Stimulated activated CD4-positive, alpha-beta T cell treated with anti-CD3 and anti-CD28 coated beads, Interleukin-1b, Interleukin-23, amount 100 ng/mL, for 48 hours (primary cell): ENCODE data around the gene NEUROD2.

Experiments
- DNase-seq: peaks from one replicate; pipeline ENCODE4 v3.0.0-alpha.2; 2020

Gene NEUROD2

GRCh38 chr17:39607851-39608130, at the start of gene NEUROD2:
NEUROD2 (minus strand) TSS chr17:39607920; CDS start chr17:39606599, 1,321 bp downstream.
- no peak for DNase-seq

- no peak for DNase-seq
Measured at GRCh38 chr17:39655105-39655504, 47.4 kb upstream of the NEUROD2 start.

DNA sequence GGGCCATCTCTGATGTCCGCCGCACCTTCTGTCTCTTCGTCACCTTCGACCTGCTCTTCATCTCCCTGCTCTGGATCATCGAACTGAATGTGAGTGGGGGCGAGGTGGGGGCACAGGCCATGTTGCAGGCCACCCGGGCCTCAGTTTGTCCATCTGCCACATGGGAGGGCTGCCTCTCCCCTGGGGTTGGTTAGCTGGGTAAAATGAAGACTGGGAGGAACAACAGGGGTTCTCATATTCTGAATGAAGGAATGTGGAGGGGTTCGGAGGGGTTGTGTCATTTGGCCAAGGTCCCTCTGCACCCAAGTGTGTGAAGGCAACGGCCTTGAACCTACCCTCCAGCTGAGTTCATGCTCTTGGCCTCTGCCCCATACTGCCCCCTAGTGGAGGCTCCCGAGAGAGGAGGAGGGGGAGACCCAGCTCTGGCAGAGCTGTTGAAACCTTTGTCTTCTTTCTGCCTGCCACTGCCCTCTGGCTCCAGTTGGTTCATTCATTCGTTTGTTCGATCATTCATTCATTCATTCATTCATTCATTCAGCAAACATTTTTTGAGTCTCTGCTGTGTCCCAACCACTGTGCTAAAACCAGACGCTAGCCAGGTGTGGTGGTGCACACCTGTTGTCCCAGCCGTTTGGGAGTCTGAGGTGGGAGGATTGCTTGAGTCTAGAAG, 46.1 kb upstream of the NEUROD2 start:
- DNase-seq: peak; percentile 83

DNA sequence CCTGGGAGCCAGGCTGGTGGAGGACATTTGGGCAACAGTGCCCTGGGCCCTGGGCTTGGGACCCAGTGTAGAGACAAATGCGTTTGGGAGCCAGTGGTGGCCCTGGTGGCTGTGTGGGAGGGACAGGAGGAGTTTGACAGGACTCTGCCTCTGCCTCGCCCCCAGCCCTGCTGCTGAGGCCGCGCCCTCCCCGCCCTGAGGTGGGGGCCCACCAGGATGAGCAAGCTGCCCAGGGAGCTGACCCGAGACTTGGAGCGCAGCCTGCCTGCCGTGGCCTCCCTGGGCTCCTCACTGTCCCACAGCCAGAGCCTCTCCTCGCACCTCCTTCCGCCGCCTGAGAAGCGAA, 45.6 kb upstream of the NEUROD2 start:
- no peak for DNase-seq

DNA sequence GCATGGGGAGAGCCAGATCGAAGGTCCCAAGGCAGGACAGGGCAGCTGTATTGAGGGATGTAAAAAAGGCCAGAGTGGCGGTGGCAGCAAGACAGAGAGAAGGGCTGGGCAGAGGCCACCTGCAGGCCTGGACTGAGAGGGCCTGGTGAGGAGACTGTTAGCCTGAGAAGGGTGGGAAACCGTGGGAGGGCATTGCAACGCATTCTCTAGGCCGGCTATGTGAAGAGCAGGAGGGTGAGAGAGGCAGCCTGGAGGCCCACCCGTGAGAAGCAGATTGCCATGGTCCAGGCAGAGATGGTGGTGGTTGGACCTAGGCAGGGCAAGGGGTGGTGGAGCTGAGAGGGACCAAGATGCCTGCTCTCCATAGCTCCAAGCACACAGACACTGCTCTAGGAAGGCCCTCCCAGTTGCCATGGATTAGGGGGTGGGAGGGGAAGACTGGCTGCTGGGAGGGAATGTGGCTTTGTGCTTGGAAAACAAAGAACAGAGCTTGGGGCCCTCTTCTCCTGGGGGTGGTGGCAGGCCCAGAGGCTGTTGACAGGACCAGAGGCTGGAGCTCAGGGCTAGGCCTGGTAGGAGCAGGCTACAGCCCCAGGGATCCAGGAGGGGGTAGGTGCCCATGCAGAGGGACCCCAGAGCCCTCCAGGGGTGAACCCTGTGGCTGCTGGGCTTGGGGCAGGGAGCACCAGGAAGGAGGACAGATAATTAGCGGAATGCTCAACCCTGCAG, 45.0 kb upstream of the NEUROD2 start:
- no peak for DNase-seq

DNA sequence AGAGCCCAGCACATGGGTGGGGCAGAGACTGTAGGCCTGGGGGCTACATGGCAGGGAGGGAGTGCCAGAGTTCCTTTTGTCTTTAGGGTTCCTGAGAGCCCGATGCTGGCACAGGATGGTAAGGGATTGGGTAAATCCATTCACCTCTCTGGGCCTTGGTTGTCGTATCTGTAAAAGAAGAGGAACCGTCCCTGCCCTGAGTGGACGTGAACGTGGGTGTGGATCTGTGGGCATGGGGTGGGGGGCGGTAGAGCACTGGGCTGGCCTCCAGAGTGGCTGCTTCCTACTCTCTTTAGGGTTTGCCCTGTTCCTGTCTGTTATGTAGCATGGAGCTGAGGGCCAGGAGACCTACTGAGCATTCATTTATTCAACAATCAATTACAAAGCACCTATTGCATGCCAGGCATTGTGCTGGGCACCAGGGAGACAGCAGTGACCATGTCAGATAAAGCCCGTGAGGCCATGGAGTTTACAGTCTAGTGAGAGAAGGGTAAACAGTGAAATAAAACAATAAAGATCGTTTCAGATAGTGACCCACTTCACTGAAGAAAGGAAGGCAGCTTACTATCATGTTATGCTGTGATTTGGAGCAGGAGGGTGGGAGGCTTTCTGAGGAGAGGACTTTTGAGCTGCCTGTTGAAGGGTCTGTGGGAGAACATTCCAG, 44.3 kb upstream of the NEUROD2 start:
- no peak for DNase-seq

- DNase-seq: no peak
Measured at GRCh38 chr17:39650121-39650579, 42.4 kb upstream of the NEUROD2 start.

GRCh38 chr17:39648616-39649366, 41.1 kb upstream of the NEUROD2 start:
- no peak for DNase-seq

DNA sequence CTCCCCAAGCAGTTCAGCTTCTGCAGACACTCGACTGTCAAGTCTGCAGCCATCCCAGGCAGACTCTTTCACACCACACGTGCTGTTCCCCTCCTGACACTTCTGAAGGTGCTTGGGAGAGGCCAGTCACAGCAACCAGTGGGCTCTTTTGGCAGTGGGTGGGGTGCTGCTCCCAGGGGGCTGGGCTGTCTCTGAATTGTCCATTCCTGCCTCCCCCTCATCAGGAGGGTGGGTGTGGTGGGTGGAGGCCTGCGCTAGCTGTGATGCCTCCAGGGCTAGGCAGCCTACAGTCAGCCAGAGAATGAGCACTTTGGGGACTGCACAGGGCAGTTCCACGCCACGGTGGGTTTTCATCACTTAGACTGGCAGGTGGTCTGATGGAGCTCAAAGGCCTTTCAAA, 39.5 kb upstream of the NEUROD2 start:
- no peak for DNase-seq

- no peak for DNase-seq
Measured at GRCh38 chr17:39643271-39643670, 35.6 kb upstream of the NEUROD2 start.

- no peak for DNase-seq
Measured at GRCh38 chr17:39642291-39643074, 34.8 kb upstream of the NEUROD2 start.

DNA sequence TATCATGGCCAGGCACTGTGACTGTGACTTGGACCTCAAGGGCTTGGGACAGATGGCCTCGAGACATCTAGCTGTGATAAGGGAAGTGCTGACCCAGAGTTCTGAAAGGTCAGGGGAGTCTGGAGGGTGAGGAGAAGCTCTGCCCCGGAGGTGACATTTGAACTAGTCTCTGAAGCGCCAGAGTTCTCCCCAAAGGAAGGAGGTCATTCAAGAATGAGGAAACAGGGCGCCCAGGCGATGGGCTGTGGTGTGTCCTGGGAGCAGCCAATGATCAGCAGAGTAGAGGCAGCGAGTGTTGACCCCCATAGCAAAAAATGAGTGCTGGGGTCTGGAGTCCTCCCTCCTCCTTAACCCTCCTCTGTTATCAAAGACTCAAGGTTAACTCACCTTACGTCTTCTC, 34.2 kb upstream of the NEUROD2 start:
- no peak for DNase-seq

DNA sequence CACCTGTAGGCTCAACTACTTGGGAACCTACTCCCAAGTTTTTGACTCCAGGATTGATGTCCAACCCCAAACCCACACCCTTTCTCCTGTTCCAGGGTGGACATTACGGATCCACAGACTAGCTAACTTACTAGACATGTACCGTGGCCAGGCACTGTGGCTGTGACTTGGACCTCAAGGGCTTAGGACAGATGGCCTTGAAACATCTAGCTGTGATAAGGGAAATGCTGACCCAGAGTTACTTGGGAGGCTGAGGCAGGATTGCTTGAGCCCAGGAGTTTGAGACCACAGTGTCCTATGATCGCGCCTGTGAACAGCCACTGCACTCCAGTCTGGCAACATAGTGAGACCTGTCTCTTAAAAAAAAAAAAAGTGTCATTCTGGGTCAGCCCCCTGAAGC, 33.4 kb upstream of the NEUROD2 start:
- no peak for DNase-seq

DNA sequence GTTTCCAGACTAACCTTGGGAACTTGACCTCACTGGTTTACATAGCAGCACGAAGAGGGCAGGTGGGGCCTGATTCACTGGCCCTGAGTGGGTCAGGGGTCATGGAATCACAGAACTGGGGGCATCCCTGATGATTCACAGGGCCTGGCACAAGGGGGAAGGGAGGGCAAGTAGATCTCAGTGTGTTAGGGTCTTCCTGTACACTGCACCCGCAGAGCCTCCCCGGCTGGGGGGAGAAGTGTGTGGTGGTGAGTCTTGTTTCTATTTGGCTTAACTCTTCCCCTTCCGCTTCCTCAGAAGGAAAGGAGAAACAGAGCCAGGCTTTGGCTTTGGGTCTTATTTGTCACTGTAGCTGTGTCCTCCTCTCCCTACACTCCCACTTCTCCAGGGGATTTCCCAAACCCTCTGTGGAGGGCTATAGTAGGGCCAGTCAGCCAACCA, 32.9 kb upstream of the NEUROD2 start:
- DNase-seq: no peak

DNA sequence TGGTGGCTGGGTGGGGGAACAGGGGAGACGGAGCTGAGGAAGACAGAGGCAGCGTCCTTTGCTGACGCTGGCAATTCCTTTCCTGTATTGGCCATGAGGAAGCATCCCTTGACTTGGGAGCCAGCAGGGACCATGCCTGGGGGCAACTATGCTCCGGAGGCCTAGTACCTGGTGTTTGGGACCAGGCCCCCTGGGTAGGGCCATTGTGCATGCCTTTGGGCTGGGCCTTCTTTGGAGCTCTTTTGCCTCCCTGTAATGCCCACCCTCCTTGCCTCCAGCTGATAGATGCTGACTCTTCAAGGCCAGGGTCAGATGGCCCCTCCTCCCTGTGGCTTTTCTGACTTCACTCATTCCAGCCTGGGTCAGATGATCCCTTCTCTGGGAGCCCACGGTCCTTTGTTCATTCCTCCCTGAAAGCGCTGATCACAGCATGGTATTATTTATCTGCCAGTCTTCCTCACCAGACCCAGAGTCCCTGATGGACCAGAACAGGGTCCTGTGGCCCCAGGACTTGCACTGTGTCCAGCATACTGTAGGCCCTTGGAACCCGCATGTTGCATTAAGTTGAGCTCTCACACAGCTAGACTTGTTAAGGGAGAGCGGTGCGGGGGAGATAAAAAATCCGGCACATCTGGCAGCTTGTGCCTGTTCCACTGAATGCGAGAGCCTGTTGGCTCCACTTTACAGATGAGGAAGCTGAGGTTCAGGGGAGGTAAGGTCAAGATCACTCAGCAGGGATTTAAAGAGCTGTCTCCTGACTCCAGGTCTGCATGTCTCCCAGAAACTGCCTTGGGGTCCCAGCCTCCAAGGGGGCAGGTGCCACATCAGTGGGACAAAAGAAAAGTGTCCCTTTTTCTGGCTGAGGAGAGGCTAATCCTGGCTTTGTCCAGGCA, 32.1 kb upstream of the NEUROD2 start:
- no peak for DNase-seq

- no peak for DNase-seq
Measured at GRCh38 chr17:39639043-39639442, 31.3 kb upstream of the NEUROD2 start.

- no peak for DNase-seq
Measured at GRCh38 chr17:39638317-39638716, 30.6 kb upstream of the NEUROD2 start.

- peak; percentile 90 for DNase-seq
Measured at GRCh38 chr17:39636927-39637736, 29.4 kb upstream of the NEUROD2 start, which contains the start of gene STARD3. STARD3 (plus strand) TSS chr17:39637144; CDS start chr17:39653532, 16,388 bp downstream.

- DNase-seq: no peak
Measured at GRCh38 chr17:39636587-39636926, 28.8 kb upstream of the NEUROD2 start.

GRCh38 chr17:39635614-39636176, 28.0 kb upstream of the NEUROD2 start:
- no peak for DNase-seq
